Brain microvascular endothelial cell (primary cell): Measurements from ENCODE around the gene MYORG.

Source experiments
- DNase-seq: peaks from one replicate; pipeline ENCODE4 v3.0.0-alpha.2; 2020
- H3K27ac ChIP-seq: fragments of 250-450 bp; sonication (Bioruptor Pico); 2 replicates; pipeline ENCODE4 v1.5.1; 2020; ENCODE audit warnings: mild to moderate bottlenecking, moderate library complexity
- H3K27me3 ChIP-seq: fragments of 250-450 bp; sonication (Bioruptor Pico); replicated peaks from 2 replicates; pipeline ENCODE4 v1.5.1; 2020; ENCODE audit warnings: mild to moderate bottlenecking
- H3K36me3 ChIP-seq: fragments of 250-450 bp; sonication (Bioruptor Pico); replicated peaks from 2 replicates; pipeline ENCODE4 v1.5.1; 2020; ENCODE audit warnings: mild to moderate bottlenecking
- H3K4me3 ChIP-seq: 2 replicates; pipeline ENCODE4 v1.5.1; 2011; ENCODE audit warnings: low read depth, mild to moderate bottlenecking, control low read depth, low read length, moderate library complexity
- CTCF ChIP-seq: IDR thresholded peaks from 2 replicates; pipeline ENCODE4 v1.5.1; 2011; ENCODE audit warnings: low read depth, mild to moderate bottlenecking, moderate library complexity, low read length, control low read depth, inconsistent platforms; ENCODE audit errors: missing control alignments
- in situ Hi-C: cut with HindIII; loops from 2 replicates; pipeline ENCODE4 v1.10.0; 2017; ENCODE audit warnings: low sequenced_read_pairs, low pct_ligation_motif_present

MYORG gene

GRCh38 chr9:34347800-34348158, 28.9 kb downstream of the MYORG start:
- Histone ChIP-seq H3K36me3 (peaks cover 6% of the 10 kb centered on the region), H3K27ac (no peak overlapping the region)
- in situ Hi-C loops = no loop called here

GRCh38 chr9:34346873-34347799, 29.6 kb downstream of the MYORG start:
- peaks cover 6% of the 10 kb centered on the region for H3K36me3 ChIP-seq
- in situ Hi-C loops = no loop called here
- no peak overlapping the region for H3K4me3 ChIP-seq
- no peaks in the 10 kb centered on the region for H3K27me3 ChIP-seq
- H3K27ac ChIP-seq = no peak overlapping the region
- DNase-seq = no peak
- TF ChIP-seq CTCF = no peak

More at GRCh38 chr9:34347800-34348158, 28.9 kb downstream of the MYORG start:
- no peaks in the 10 kb centered on the region for H3K27me3 ChIP-seq
- no peak for TF ChIP-seq CTCF
- DNase-seq = no peak
- no peak overlapping the region for H3K4me3 ChIP-seq

- no peak for TF ChIP-seq CTCF
- no peak overlapping the region for H3K4me3 ChIP-seq
- no peak overlapping the region for H3K27ac ChIP-seq
- no peaks in the 10 kb centered on the region for H3K27me3 ChIP-seq
- no peak for DNase-seq
- in situ Hi-C loops = no loop called here
- peaks cover 19% of the 10 kb centered on the region for H3K36me3 ChIP-seq
Measured at GRCh38 chr9:34343605-34344004, 33.1 kb downstream of the MYORG start.

GRCh38 chr9:34343090-34343489, 33.6 kb downstream of the MYORG start:
- no peak overlapping the region for H3K4me3 ChIP-seq
- peaks cover 21% of the 10 kb centered on the region for H3K36me3 ChIP-seq
- in situ Hi-C loops = no loop called here
- H3K27me3 ChIP-seq = no peaks in the 10 kb centered on the region
- H3K27ac ChIP-seq = no peak overlapping the region
- TF ChIP-seq CTCF = no peak
- DNase-seq = no peak

GRCh38 chr9:34341659-34342295, 34.9 kb downstream of the MYORG start:
- H3K36me3 ChIP-seq = peaks cover 21% of the 10 kb centered on the region

More at GRCh38 chr9:34341659-34342295, 34.9 kb downstream of the MYORG start:
- in situ Hi-C loops = no loop called here
- DNase-seq = no peak
- Histone ChIP-seq H3K4me3 (no peak overlapping the region), H3K27me3 (no peaks in the 10 kb centered on the region), H3K27ac (no peak overlapping the region)
- TF ChIP-seq CTCF = no peak
